ENCODE data around the gene CAMK2N1. TPM values are rescaled to one million over a fixed set of nuclear protein-coding genes. Genes with fewer than 3 reads are reported as not detected.

The CAMK2N1 gene
- total RNA-seq, 2 experiments from 2014 or later: 0.37 to 0.45 TPM

DNA sequence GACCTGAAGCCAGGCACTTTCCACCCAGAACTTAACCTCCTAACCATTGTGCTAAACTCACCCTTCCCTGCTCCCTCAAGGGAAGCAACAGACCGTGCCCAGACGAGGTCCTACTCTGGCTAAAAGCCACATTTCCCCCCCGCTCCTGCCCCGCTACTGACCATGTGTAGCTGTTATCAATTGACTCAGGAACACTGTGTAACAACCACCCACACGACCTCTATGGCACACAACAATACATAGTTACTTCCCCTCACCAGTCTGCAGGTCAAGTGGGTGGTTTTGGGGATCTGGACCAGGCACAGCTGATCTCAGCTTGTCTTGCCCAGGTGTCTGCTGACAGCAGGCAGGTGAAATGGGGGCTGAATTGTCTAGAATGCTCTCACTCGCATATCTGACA, 40.1 kb downstream of the CAMK2N1 start:
- ChIA-PET POLR2A (no interaction called here), CTCF (interaction anchor here (1.8 kb wide), 1 partner anchor 10 kb away, joined by 4 read pairs; no protein-coding TSS in a partner anchor)
- H3K27ac Mint-ChIP-seq: no peak overlapping the region

DNA sequence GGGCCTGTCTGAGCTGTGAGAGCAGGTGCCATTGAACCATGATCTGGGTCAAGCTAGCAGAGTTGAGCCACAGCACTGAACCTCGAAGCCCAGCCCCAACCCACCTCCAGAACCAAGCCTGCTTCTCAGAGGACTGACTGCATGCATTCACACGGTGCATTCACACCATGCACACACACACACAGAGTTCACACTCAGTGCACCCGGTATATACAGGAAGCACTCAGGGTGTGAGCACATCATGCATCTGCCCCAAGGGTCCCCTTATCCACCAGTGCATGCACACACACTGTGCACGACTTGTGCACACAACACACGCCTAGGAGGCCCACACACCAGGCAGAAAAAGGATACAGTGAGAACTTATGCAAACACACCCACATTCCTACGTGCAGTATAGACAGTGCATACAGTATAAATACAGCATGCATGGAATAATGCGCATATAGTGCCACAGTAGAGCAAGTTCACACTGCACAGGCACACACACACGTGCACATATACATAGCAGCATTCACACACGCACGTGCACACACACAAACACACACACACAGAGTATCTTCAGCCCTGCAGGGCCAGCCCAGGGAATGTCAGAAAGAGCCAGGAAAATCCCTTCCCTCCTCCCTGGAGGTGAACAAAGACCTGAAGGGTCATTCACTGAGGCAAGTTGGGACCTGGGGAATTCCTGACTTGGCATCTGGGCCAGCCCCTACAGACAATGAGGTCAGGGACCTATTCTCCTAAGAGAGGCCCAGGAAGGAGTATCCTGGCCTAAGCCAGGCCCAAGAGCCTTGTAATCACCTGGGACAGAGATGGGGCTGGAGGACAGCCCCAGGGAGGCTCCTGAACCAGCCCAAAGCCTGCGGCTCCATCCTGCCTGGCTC, 42.1 kb downstream of the CAMK2N1 start:
- ChIA-PET POLR2A (no interaction called here), CTCF (no interaction called here)
- no peak overlapping the region for H3K4me3 Mint-ChIP-seq
- no peaks in the 10 kb centered on the region for H3K9me3 Mint-ChIP-seq
- no peaks in the 10 kb centered on the region for H3K4me1 Mint-ChIP-seq
- DNase-seq: no peak
- H3K27me3 Mint-ChIP-seq: peaks cover 5% of the 10 kb centered on the region
- no peak overlapping the region for H3K27ac Mint-ChIP-seq
- H3K36me3 Mint-ChIP-seq (ENCODE audit: low read depth): no peaks in the 10 kb centered on the region

More for the DNA sequence above, 40.1 kb downstream of the CAMK2N1 start:
- DNase-seq: no peak
- Mint-ChIP-seq H3K9me3 (no peaks in the 10 kb centered on the region), H3K4me1 (no peaks in the 10 kb centered on the region), H3K4me3 (no peak overlapping the region), H3K27me3 (peaks cover 17% of the 10 kb centered on the region), H3K36me3 (ENCODE audit: low read depth) (no peaks in the 10 kb centered on the region)

DNA sequence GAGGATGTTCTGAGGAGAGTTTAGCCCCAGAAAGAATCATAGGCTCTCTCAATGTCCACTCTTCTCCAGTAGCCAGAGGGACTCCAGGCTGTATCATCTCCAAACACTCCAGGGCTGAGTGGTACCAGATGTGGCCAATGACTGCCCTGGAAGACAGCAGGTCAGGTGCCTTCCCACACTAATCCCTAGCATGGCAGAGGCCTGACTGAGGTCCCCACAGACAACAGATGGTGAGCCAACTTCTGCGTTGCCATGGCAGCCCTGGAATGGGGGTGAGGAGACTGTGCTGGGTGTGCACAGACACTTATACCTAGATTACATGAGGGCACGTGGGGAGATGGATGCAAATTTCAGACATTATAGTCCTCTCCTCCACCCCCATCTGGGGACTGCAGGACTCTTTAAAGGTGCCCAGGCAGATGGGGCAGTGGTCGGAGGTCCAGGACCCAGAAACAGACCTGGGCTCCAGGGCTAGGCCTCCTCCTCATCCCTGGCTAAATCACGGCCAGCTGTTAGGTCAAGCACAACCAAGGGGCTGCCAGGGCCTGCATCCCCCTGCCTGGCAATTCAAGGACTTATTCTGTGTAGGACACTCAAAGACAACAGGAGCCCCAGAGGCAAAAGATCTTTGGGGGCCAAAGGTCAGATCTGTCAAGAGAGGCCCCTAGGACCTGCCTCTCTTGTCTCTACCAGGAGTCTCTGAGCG, 42.9 kb downstream of the CAMK2N1 start:
- Mint-ChIP-seq H3K27ac (no peak overlapping the region), H3K36me3 (ENCODE audit: low read depth) (no peaks in the 10 kb centered on the region), H3K4me1 (no peaks in the 10 kb centered on the region), H3K4me3 (no peak overlapping the region), H3K27me3 (peaks cover 4% of the 10 kb centered on the region), H3K9me3 (no peaks in the 10 kb centered on the region)
- ChIA-PET CTCF (no interaction called here), POLR2A (no interaction called here)
- no peak for DNase-seq

DNA sequence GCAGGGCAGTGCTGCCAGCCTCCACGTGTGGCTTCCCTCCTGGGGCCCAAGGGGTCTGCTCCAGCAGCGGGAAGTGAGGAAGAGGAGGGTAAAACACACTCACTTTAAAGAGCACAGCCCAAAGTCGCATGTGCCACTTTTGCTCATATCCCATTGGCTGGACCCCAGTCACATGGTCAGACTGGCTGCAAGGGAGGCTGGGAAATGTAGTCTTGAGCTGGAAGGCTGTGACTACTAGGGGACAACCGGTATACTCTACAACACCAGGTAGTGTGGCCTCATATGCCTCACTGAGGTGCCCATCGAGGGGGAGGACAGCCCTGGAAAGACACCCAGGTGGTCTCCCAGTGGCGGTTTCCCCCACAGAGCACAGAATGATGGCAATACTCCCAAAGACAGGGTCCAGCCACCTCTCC, 45.2 kb downstream of the CAMK2N1 start:
- ChIA-PET POLR2A (no interaction called here), CTCF (interaction anchor here (1.1 kb wide), 1 partner anchor 14 kb away, joined by 4 read pairs; no protein-coding TSS in a partner anchor)
- H3K27me3 Mint-ChIP-seq: peaks cover 1% of the 10 kb centered on the region
- H3K27ac Mint-ChIP-seq: no peak overlapping the region
- no peaks in the 10 kb centered on the region for H3K9me3 Mint-ChIP-seq
- H3K36me3 Mint-ChIP-seq (ENCODE audit: low read depth): no peaks in the 10 kb centered on the region
- H3K4me3 Mint-ChIP-seq: no peak overlapping the region
- peak; percentile 53 for DNase-seq
- no peaks in the 10 kb centered on the region for H3K4me1 Mint-ChIP-seq

DNA sequence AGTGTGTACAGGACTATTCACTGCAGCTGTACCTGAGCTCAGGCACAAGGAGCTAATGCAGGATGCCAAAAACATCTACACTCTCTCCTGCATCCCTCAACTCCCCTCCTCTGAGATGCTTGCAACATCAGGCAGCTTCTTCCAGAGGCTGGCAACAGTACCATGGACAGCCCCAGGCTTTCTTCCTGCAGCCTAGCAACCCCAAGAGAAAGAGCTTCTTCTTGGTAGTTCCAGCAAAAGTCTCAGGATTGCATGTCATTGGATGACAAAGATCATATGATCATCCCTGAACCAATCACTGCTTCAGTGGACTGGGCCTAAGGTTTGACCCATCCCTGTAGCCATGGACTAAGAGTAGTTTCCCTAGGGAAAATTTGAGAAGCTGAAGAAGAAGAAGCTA, 46.7 kb downstream of the CAMK2N1 start:
- no peaks in the 10 kb centered on the region for H3K4me1 Mint-ChIP-seq
- H3K9me3 Mint-ChIP-seq: no peaks in the 10 kb centered on the region
- H3K4me3 Mint-ChIP-seq: no peak overlapping the region
- POLR2A ChIA-PET: no interaction called here
- no peak overlapping the region for H3K27ac Mint-ChIP-seq
- peaks cover 3% of the 10 kb centered on the region for H3K27me3 Mint-ChIP-seq
- DNase-seq: no peak
- CTCF ChIA-PET: interaction anchor here (0.9 kb wide), 1 partner anchor 26 kb away, joined by 3 read pairs; no protein-coding TSS in a partner anchor
- no peaks in the 10 kb centered on the region for H3K36me3 Mint-ChIP-seq (ENCODE audit: low read depth)

DNA sequence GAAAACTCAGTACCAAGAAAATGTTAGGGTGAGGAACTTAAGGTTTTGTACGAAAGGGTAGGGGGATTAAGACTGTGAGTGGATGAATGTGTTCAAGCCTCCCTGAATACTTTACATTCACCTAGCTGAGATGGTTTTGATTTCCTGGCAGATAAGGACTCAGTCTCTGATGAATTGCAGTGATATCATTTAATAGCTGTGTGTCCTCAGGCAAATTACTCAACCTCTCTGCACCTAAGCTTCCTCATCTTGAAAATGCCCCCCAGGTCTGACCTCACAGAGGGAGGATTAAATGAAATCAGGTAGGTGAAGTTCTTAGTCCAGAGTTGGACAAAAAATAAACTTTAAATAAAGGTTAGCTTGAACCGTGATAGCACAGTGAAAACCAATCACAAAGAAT, 48.4 kb downstream of the CAMK2N1 start:
- H3K4me1 Mint-ChIP-seq: no peaks in the 10 kb centered on the region
- H3K4me3 Mint-ChIP-seq: no peak overlapping the region
- no peak overlapping the region for H3K27ac Mint-ChIP-seq
- H3K36me3 Mint-ChIP-seq (ENCODE audit: low read depth): no peaks in the 10 kb centered on the region
- no peaks in the 10 kb centered on the region for H3K9me3 Mint-ChIP-seq
- DNase-seq: no peak
- CTCF ChIA-PET: no interaction called here
- H3K27me3 Mint-ChIP-seq: peaks cover 6% of the 10 kb centered on the region
- POLR2A ChIA-PET: no interaction called here

DNA sequence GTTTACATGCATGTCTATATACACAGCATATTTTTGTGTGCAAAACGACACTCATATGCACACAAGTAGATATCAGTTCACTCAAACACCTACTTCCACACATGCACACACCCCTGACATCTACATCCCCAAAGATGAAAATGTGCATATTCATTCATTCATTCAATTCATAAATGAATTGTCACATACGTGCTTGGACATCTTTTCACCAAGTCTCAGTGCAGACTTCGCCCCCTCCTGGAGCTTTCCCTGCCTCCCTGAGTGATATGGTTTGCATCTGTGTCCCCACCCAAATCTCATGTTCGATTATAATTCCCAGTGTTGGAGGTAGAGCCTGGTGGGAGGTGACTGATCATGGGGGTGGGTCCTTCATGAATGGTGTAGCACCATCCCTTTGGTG, 53.1 kb downstream of the CAMK2N1 start:
- Mint-ChIP-seq H3K4me1 (no peaks in the 10 kb centered on the region), H3K9me3 (no peaks in the 10 kb centered on the region), H3K27ac (no peak overlapping the region), H3K4me3 (no peak overlapping the region), H3K36me3 (ENCODE audit: low read depth) (no peaks in the 10 kb centered on the region), H3K27me3 (peaks cover 15% of the 10 kb centered on the region)
- no peak for DNase-seq
- ChIA-PET CTCF (no interaction called here), POLR2A (no interaction called here)

Other genes with a start within 250 kb of the CAMK2N1 start
- gene VWA5B1, start 195.3 kb downstream of the CAMK2N1 start, total RNA-seq: under 1 TPM in 1 of 2 experiments, not detected in 1; 0.15 TPM
- gene MUL1, start 21.9 kb upstream of the CAMK2N1 start, total RNA-seq: 10 to 100 TPM; 17.4 to 20.1 TPM
- gene FAM43B, start 66.4 kb upstream of the CAMK2N1 start, total RNA-seq: not detected
- gene CDA, start 102.9 kb upstream of the CAMK2N1 start, total RNA-seq: not detected
- 1 to 10 TPM; 3.1 to 4.1 TPM for gene PINK1, start 147.2 kb upstream of the CAMK2N1 start, total RNA-seq
- 100 to 1,000 TPM; 145 to 152 TPM for gene DDOST, start 175.2 kb upstream of the CAMK2N1 start, total RNA-seq
- not detected for gene KIF17, start 231.8 kb upstream of the CAMK2N1 start, total RNA-seq
- not detected for gene SH2D5, start 246.5 kb upstream of the CAMK2N1 start, total RNA-seq